SH-SY5Y (cell line): ENCODE results near the gene CSNK2B.

Source experiments
- GATA2 ChIP-seq: IDR thresholded peaks from 2 replicates; pipeline ENCODE4 v1.6.1; 2011; ENCODE audit warnings: mild to moderate bottlenecking, low read depth, low read length
- GATA3 ChIP-seq: IDR thresholded peaks from 2 replicates; pipeline ENCODE4 v1.6.1; 2011; ENCODE audit warnings: low read depth, mild to moderate bottlenecking, low read length, moderate library complexity

DNA sequence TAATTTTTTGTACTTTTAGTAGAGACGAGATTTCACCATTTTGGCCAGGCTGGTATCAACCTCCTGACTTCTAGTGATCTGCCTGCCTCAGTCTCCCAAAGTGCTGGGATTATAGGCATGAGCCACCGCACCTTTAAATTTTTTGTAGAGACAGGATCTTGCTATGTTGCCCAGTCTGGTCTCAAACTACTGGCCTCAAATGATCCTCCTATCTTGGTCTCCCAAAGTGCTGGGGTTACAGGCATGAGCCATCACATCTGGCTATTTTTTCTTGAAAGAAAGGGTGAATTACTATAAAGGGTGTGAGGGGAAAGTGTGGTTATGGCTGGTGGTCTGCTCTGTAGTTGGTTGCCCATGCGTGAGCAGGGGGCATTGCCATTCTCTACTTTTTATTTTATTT lies 42.3 kb downstream of the CSNK2B start:
- TF ChIP-seq GATA3 (no peak), GATA2 (no peak)
